C4-2B (cell line): ENCODE results near the gene PRKCD.

ENCODE experiments used
- H3K27ac ChIP-seq: fragments of 450-650 bp; 2 replicates; pipeline ENCODE4 v1.5.1; 2017
- CTCF ChIP-seq: fragments of 450-650 bp; conservative IDR thresholded peaks from 2 replicates; pipeline ENCODE4 v1.5.1; 2017; ENCODE audit warnings: mild to moderate bottlenecking
- ZFX ChIP-seq: fragments of 450-650 bp; IDR thresholded peaks from 2 replicates; pipeline ENCODE4 v1.6.1; 2017

The PRKCD gene

DNA sequence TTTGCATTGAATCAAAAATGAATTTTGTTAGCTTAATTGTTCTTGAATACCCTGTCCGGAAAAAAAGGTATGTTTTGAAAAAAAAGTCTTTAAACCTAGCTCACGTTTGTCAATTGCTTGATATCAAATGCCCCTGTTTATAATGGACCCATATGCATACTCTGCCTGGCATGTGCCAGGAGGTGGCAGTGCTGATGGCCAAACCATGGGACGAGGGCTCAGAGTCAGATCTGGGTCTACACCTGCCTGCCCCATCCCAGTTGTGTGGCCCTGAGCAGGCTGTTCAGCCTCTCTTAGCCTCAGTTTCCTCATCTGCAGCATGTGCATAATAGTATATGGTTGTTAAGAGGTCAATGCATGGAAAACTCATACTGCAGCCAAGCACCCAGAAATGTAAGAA, 38.8 kb downstream of the PRKCD start:
- no peak for TF ChIP-seq ZFX
- no peak; the same call in 1 of the 2 replicates for TF ChIP-seq CTCF
- no peak overlapping the region for H3K27ac ChIP-seq

DNA sequence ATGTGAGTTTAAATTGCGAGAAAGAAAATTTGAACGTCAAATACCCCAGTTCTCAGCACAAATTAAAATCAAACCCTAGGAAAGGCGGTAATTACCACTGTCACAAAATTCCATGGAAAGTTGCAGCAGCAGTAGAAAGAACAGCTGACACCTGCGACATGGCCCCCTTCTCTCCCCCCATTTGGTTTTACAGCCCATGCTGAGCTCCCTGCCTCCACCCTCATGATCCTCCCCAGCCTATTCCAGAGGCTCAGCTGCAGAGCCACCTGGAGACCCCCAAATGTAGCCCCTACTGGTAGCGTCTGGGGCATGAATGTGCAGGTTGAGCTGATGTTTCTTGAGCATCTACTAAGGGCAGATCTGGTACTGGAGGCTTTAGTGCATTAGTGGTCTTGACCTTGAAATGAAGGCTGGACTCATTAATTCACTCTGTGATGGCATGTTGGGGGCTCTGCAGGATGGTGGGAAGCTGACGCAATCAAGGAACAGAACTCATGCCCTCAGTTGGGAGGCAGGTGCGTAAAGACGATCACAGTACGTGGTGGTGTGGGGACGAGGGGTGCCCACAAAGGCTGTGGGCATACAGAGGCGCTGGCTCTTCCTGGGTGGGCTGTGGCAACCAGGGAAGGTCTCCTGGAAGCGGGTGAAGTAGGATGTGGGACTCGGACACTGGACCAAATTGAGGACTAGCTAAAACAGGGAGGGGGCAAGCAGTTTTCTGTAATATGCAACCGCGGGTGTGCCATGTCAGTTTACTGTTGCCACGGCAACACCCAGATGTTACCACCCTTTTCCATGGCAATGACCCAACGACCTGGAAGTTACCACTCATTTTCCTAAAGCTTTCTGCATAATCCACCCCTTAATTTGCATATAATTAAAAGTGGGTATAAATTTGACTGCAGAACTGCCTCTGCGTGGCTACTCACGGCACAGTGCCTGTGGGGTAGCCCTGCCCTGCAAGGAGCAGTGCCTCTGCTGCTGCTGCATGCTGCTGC, 39.8 kb downstream of the PRKCD start:
- TF ChIP-seq CTCF = no peak
- no peak for TF ChIP-seq ZFX
- H3K27ac ChIP-seq = no peak overlapping the region

DNA sequence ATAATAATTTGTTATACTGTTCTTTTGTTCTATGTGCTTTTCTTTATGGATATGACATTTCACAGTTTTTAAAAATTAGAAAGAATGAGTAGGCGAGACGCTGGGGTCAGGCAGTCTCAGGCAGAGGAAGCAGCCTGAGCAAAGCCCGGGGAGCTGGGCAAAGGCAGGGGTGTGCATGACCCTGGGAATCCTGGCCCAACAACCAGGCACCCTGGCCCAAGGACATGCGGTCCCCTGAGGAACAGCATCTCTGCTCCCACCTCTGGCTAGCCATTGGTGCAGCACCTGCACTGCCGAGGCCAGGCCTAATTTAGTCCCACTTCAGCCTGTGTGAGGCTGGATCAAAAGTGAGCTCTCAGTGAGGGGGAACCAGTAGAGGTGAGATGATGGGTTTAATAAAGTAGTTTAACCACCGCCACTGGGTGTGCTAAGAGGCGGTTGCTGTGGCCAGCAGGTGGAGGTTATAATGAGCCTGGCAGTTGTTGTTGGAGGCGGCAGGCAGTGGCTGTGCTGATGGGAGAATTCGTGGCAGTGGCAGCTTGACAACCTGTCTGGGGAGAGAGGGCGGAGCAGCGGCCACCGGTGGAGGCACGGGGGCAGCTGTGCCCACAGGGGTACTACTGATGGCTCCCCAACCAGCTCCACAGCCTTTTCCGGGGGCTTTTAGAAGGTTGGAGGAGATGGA, 41.5 kb downstream of the PRKCD start:
- no peak for TF ChIP-seq ZFX
- H3K27ac ChIP-seq = no peak overlapping the region

GRCh38 chr3:53211706-53212702, 51.0 kb downstream of the PRKCD start:
- TF ChIP-seq ZFX (no peak), CTCF (no peak)
- H3K27ac ChIP-seq = no peak overlapping the region

DNA sequence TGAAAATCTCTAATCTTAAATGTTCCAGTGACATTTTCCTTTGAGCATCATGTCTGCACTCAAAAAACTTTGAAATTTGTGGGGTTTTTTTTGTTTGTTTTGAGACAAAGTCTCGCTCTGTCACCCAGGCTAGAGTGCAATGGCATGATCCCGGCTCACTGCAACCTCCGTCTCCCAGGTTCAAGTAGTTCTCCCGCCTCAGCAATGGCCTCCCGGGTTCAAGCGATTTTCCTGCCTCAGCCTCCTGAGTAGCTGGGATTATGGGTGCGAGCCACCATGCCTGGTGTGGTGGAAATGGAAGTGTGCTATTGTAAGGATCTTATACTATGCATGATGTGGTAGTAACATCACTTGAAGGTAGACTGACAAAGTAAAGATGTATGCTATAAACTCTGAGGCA, 52.3 kb downstream of the PRKCD start:
- TF ChIP-seq ZFX (no peak), CTCF (no peak)
- no peak overlapping the region for H3K27ac ChIP-seq

GRCh38 chr3:53215816-53216215, 54.8 kb downstream of the PRKCD start:
- no peak overlapping the region for H3K27ac ChIP-seq
- TF ChIP-seq ZFX (no peak), CTCF (no peak)

- no peak for TF ChIP-seq ZFX
- TF ChIP-seq CTCF = no peak
- H3K27ac ChIP-seq = no peak overlapping the region
Measured at GRCh38 chr3:53216723-53217122, 55.7 kb downstream of the PRKCD start.
